Suprapubic skin (tissue), 4 donors: ENCODE measurements around the gene CFAP77. TPM values are rescaled to one million over a fixed set of nuclear protein-coding genes. Genes with fewer than 3 reads are reported as not detected.

Experiments
- DNase-seq, 2 donors: peaks; one replicate each; pipeline ENCODE4 v3.0.0-alpha.2; 2019; ENCODE audit warnings: low spot score in 2 of 2
- H3K27ac ChIP-seq: fragments of 200-600 bp; sonication (generic); one replicate; pipeline ENCODE4 v1.5.1; 2019
- H3K27me3 ChIP-seq: fragments of 200-600 bp; sonication (generic); one replicate; pipeline ENCODE4 v1.5.1; 2019
- H3K36me3 ChIP-seq: fragments of 200-600 bp; sonication (generic); one replicate; pipeline ENCODE4 v1.5.1; 2019
- H3K4me1 ChIP-seq: fragments of 200-600 bp; sonication (generic); one replicate; pipeline ENCODE4 v1.5.1; 2019
- H3K4me3 ChIP-seq: fragments of 200-600 bp; sonication (generic); one replicate; pipeline ENCODE4 v1.5.1; 2019; ENCODE audit warnings: mild to moderate bottlenecking
- H3K9me3 ChIP-seq: fragments of 200-600 bp; sonication (generic); one replicate; pipeline ENCODE4 v1.5.1; 2019
- CTCF ChIP-seq, 2 donors: fragments of 200-600 bp in 1 of 2; fragments of 450-650 bp in 1 of 2; sonication (generic) in 1 of 2; IDR thresholded peaks; one replicate each; pipeline ENCODE4 v1.5.1; 2016 to 2019; ENCODE audit warnings: antibody characterized with exemption in 2 of 2, mild to moderate bottlenecking in 1 of 2, moderate library complexity in 1 of 2
- EP300 ChIP-seq: sonication (generic); formaldehyde crosslinking; IDR thresholded peaks from one replicate; pipeline ENCODE4 v1.6.1; 2017; ENCODE audit warnings: antibody characterized with exemption
- POLR2A ChIP-seq, 2 donors: fragments of 450-650 bp; IDR thresholded peaks; one replicate each; pipeline ENCODE4 v1.6.1; 2017; ENCODE audit warnings: antibody characterized with exemption in 2 of 2, mild to moderate bottlenecking in 2 of 2, moderate library complexity in 2 of 2
- POLR2AphosphoS5 ChIP-seq, 3 donors: sonication (generic); formaldehyde crosslinking; IDR thresholded peaks; one replicate each; pipeline ENCODE4 v1.6.1; 2017; ENCODE audit warnings: antibody characterized with exemption in 3 of 3
- WGBS: methylation state at CpG from one replicate; pipeline ENCODE4 v1.1.5; 2018; 5-methylcytosine and 5-hydroxymethylcytosine counted together
- total RNA-seq, 4 donors: library from RNA; depleted of rRNA; stranded (reverse); fragments of >200 nt; gene quantifications; one replicate each; pipeline ENCODE4 v1.1.0, GENCODE V29; 2016

Gene CFAP77
- total RNA-seq, 4 donors from 2014 or later, result 1.0 TPM; not detected in 3

GRCh38 chr9:132547976-132548730, 138.1 kb downstream of the CFAP77 start:
- no peaks in the 10 kb centered on the region for H3K36me3 ChIP-seq
- 72% methylated on average over 21 of the region's 21 CpGs for WGBS
- peaks cover 7% of the 10 kb centered on the region for H3K4me1 ChIP-seq
- H3K27ac ChIP-seq, result no peak overlapping the region
- TF ChIP-seq CTCF (IDR thresholded peaks at IDR 0.05) (no peak), POLR2AphosphoS5 (IDR thresholded peaks at IDR 0.05) (no peak), POLR2A (IDR thresholded peaks at IDR 0.05) (no peak), EP300 (no peak)
- no peak overlapping the region for H3K4me3 ChIP-seq
- no peaks in the 10 kb centered on the region for H3K9me3 ChIP-seq
- DNase-seq, result no peak
- peaks cover 32% of the 10 kb centered on the region for H3K27me3 ChIP-seq

DNA sequence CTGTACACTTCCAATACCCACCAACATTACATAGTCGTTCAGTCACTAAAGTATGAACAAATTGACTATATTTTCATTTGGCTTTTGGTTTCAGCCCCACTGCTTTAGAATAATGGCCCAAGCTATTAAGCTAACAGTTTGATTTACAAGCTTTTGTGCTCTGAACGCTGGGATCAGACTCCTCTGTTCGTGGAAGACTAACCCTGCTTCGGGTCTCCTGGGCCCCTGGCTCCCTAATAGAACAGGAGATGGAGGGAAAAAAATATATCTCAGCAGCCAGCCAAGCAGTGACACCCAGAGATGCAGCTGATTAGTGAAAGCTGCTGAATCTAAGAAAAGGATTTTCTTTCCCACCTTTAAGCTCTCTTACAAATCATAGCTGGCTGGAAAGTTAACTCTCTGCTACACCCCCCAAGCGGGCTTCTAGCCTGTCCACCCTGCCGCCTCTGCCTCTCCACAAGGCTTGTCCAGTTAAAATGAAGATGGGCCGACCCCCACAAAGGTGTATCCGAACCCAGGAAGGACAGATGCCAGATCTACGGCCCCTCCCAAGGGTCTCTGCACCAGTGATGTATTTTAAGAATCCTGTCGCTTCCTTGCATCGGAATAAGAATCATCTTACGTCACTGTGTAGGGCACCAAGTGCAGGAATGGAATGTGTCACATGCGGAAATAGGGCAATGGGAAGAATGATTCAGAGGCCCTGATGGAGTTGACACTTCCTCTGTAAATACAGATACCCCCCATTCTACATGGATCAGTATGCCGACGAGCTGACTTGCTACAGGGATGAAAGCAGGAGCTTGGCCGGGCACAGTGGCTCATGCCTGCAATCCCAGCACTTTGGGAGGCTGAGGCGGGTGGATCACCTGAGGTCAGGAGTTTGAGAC, 139.0 kb downstream of the CFAP77 start:
- no peak for DNase-seq
- Histone ChIP-seq H3K27me3 (peaks cover 35% of the 10 kb centered on the region), H3K4me3 (no peak overlapping the region), H3K9me3 (no peaks in the 10 kb centered on the region), H3K36me3 (no peaks in the 10 kb centered on the region), H3K27ac (no peak overlapping the region), H3K4me1 (peaks cover 7% of the 10 kb centered on the region)
- no peak for TF ChIP-seq POLR2AphosphoS5 (IDR thresholded peaks at IDR 0.05)
- TF ChIP-seq POLR2A (IDR thresholded peaks at IDR 0.05), result no peak
- no peak for TF ChIP-seq EP300
- no peak for TF ChIP-seq CTCF (IDR thresholded peaks at IDR 0.05)
- WGBS, result 64% methylated on average over 17 of the region's 17 CpGs

DNA sequence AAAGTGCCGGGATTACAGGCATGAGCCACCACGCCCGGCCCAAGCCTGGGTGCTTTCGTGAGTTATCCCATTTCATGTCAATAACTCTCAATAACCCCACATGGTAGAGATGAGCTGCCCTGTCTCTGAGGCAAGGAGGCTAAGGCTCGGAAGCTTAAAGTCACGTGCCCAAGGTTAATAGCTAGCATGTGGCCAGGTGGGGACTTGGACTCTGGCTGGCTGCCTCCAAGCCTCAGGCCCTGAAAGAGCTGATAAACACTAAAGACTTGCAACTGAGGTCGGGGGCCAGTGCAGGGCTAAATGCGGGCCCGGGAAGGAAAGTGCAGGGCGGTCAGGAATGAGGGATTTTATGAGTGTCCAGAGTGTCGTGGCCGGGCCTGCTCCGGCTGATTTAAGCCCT, 141.5 kb downstream of the CFAP77 start:
- WGBS, result 68% methylated on average over 13 of the region's 13 CpGs
- Histone ChIP-seq H3K36me3 (no peaks in the 10 kb centered on the region), H3K4me3 (no peak overlapping the region), H3K9me3 (no peaks in the 10 kb centered on the region), H3K27ac (no peak overlapping the region), H3K4me1 (peaks cover 1% of the 10 kb centered on the region), H3K27me3 (peaks cover 42% of the 10 kb centered on the region)
- no peak for DNase-seq
- TF ChIP-seq CTCF (IDR thresholded peaks at IDR 0.05) (no peak), EP300 (no peak), POLR2A (IDR thresholded peaks at IDR 0.05) (no peak), POLR2AphosphoS5 (IDR thresholded peaks at IDR 0.05) (no peak)

- no peak for DNase-seq
- no peak for TF ChIP-seq EP300
- no peak for TF ChIP-seq POLR2A (IDR thresholded peaks at IDR 0.05)
- no peak for TF ChIP-seq POLR2AphosphoS5 (IDR thresholded peaks at IDR 0.05)
- TF ChIP-seq CTCF (IDR thresholded peaks at IDR 0.05), result no peak
- Histone ChIP-seq H3K4me1 (no peaks in the 10 kb centered on the region), H3K36me3 (no peaks in the 10 kb centered on the region), H3K4me3 (no peak overlapping the region), H3K27ac (no peak overlapping the region), H3K27me3 (peaks cover 42% of the 10 kb centered on the region), H3K9me3 (no peaks in the 10 kb centered on the region)
- 81% methylated on average over 12 of the region's 12 CpGs for WGBS
These were observed 142.0 kb downstream of the CFAP77 start for GRCh38 chr9:132552041-132552440.

DNA sequence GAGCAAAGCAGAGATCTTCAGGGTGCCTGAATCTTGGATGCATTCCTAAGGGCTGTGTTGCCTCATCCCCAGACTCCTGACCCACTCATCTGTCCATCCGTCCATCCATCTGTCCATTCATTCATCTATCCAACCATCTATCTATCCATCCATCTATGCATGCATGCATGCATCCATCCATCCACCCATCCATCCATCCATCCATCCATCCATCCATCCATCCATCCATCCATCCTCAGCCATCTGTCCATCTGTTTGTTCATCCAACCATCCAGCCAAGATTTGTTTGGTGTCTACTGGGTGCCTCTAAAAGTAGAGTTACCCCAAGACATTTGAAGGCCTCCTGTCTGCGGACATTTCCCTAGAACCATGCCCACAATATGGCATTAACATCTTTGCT, 144.7 kb downstream of the CFAP77 start:
- Histone ChIP-seq H3K27ac (no peak overlapping the region), H3K4me3 (no peak overlapping the region), H3K27me3 (peaks cover 49% of the 10 kb centered on the region), H3K9me3 (no peaks in the 10 kb centered on the region), H3K36me3 (no peaks in the 10 kb centered on the region), H3K4me1 (no peaks in the 10 kb centered on the region)
- 88% methylated on average over 2 of the region's 2 CpGs for WGBS
- TF ChIP-seq CTCF (IDR thresholded peaks at IDR 0.05) (no peak), POLR2AphosphoS5 (IDR thresholded peaks at IDR 0.05) (no peak), EP300 (no peak), POLR2A (IDR thresholded peaks at IDR 0.05) (no peak)
- DNase-seq, result no peak
